HL-60 (cell line): ENCODE data around the gene PBX1.

Source experiments
- DNase-seq, 2 experiments: peaks; one replicate each; pipeline ENCODE4 v3.0.0-alpha.2; 2010 to 2020; ENCODE audit warnings: low read depth in 1 of 2, low spot score in 1 of 2
- H3K27ac ChIP-seq: fragments of 250-450 bp; sonication (Bioruptor Pico); replicated peaks from 2 replicates; pipeline ENCODE4 v1.5.1; 2020; ENCODE audit warnings: mild to moderate bottlenecking, moderate library complexity
- H3K27me3 ChIP-seq: fragments of 250-450 bp; sonication (Bioruptor Pico); 2 replicates; pipeline ENCODE4 v1.5.1; 2021; ENCODE audit warnings: mild to moderate bottlenecking, moderate library complexity; ENCODE audit not compliant: insufficient read depth, poor library complexity, severe bottlenecking
- H3K4me3 ChIP-seq: replicated peaks from 2 replicates; pipeline ENCODE4 v1.5.1; 2011; ENCODE audit warnings: mild to moderate bottlenecking, control low read depth, low read length; ENCODE audit not compliant: insufficient read depth
- CTCF ChIP-seq: IDR thresholded peaks from one replicate; pipeline ENCODE4 v1.5.1; 2011; ENCODE audit warnings: low read length, control low read depth, inconsistent platforms; ENCODE audit not compliant: insufficient read depth
- GABPA ChIP-seq: IDR thresholded peaks from 2 replicates; pipeline ENCODE4 v1.6.1; 2012; ENCODE audit warnings: low read depth
- POLR2AphosphoS5 ChIP-seq: IDR thresholded peaks from 2 replicates; pipeline ENCODE4 v1.6.1; 2012; ENCODE audit warnings: low read depth
- REST ChIP-seq: IDR thresholded peaks from 2 replicates; pipeline ENCODE4 v1.6.1; 2012; ENCODE audit warnings: low read depth; ENCODE audit not compliant: insufficient replicate concordance
- SPI1 ChIP-seq: IDR thresholded peaks from 2 replicates; pipeline ENCODE4 v1.6.1; 2012; ENCODE audit warnings: low read depth, mild to moderate bottlenecking, borderline replicate concordance

PBX1 gene

GRCh38 chr1:164786980-164787833 is 228.2 kb downstream of the PBX1 start:
- Histone ChIP-seq H3K27me3 (peaks cover 2% of the 10 kb centered on the region), H3K4me3 (no peak overlapping the region), H3K27ac (no peak overlapping the region)
- TF ChIP-seq SPI1 (no peak), REST (no peak), CTCF (peak; percentile 87), GABPA (no peak)
- peak; percentile 43 to 52 for DNase-seq

GRCh38 chr1:164787834-164788231 is 228.8 kb downstream of the PBX1 start:
- H3K4me3 ChIP-seq, result no peak overlapping the region
- no peak overlapping the region for H3K27ac ChIP-seq
- peaks cover 2% of the 10 kb centered on the region for H3K27me3 ChIP-seq
- DNase-seq, result no peak
- TF ChIP-seq GABPA (no peak), SPI1 (no peak), CTCF (no peak), POLR2AphosphoS5 (no peak), REST (no peak)

GRCh38 chr1:164790081-164790480 is 231.1 kb downstream of the PBX1 start:
- DNase-seq, result no peak
- Histone ChIP-seq H3K27ac (no peak overlapping the region), H3K27me3 (peaks cover 2% of the 10 kb centered on the region), H3K4me3 (no peak overlapping the region)
- TF ChIP-seq REST, result no peak
- no peak for TF ChIP-seq POLR2AphosphoS5
- TF ChIP-seq GABPA, result no peak
- TF ChIP-seq SPI1, result no peak
- no peak for TF ChIP-seq CTCF
